CD4-positive, alpha-beta T cell treated with Interleukin-10 for 1 hour (primary cell): Measurements from ENCODE around the gene ATAD3C.
"Not testable (repeated sequence)": the region's sequence is repeated elsewhere in the genome, so short reads cannot be mapped to it uniquely, and the experiment has no call there.

ENCODE experiments used
- DNase-seq: peaks from one replicate; pipeline ENCODE4 v3.0.0-alpha.2; 2020

The ATAD3C gene

GRCh38 chr1:1480488-1480867 lies 31.0 kb downstream of the ATAD3C start:
- DNase-seq = not testable (repeated sequence)

GRCh38 chr1:1481811-1482210 lies 32.3 kb downstream of the ATAD3C start:
- DNase-seq = not testable (repeated sequence)

- DNase-seq = no peak
These were observed 33.4 kb downstream of the ATAD3C start for GRCh38 chr1:1482856-1483255.

DNA sequence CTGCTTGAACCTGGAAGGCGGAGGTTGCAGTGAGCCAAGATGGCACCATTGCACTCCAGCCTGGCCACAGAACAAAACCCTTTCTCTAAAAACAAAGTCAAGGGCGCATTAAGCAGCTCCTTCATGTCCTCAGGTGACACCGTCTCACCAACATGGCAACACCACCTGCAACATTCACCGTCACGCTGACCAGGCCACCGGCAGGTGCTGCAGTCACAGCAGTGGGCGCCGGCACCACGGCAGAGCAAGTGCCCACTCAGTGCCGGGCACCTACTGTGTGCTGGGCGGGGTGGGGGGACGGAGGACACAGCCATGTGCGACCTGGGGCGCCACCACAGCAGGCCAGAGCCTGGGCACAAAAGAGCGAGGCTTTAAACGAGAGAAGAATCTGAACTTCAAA lies 34.2 kb downstream of the ATAD3C start:
- no peak for DNase-seq

DNA sequence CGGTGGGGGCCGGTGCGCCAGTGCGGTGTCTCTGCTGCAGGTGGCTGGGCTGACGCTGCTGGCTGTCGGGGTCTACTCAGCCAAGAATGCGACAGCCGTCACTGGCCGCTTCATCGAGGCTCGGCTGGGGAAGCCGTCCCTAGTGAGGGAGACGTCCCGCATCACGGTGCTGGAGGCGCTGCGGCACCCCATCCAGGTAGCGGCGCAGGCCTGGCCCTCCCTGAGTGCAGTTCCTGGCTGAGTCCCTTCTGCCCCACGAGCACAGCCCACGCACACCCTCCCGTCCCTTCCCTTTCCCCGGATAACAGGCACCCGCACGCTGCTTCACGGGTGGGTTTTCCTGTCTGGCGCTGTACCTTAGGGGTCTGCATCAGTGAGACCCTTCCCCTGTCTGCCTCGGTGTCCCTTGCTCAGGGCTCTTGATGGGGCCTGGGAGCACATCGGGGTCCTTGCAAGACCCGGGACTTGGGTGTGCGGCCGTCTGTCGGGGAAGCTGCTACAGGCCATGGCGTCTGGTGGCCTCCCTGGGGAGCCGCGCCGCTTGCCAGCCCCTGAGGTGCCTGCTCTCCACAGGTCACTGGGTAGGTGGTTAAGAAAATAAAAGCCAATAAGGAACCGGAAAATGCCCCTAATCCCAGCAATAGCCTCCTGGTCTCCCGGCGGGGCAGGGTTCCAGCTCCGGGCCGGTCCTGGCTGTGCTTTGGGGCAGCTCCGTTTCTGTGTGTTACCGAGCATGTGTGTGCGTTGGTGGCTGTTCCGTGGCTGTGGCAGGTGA lies 35.7 kb downstream of the ATAD3C start:
- not testable (repeated sequence) for DNase-seq

DNA sequence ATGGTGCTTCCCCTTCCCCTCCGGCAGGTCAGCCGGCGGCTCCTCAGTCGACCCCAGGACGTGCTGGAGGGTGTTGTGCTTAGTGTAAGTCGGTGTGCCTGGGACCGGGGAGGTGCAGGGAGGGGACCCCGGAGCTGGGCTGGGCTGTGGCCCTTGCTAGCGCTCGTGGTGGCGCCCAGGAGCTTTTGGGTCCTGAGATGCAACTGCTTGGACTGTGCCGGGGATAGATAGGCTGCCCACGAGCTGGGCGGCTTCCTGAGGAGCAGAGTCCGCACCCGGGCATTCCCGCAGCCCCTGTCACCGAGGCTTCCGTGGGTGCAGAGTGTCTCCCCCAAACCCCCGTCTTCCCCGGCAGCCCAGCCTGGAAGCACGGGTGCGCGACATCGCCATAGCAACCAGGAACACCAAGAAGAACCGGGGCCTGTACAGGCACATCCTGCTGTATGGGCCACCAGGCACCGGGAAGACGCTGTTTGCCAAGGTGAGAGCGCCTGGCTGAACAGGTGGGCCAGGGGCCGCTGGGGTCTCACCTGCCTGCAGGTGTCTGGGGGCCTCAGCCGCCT lies 36.3 kb downstream of the ATAD3C start:
- DNase-seq = not testable (repeated sequence)

GRCh38 chr1:1487701-1488100 lies 38.2 kb downstream of the ATAD3C start:
- DNase-seq = no peak

GRCh38 chr1:1489231-1489630 lies 39.7 kb downstream of the ATAD3C start:
- no peak for DNase-seq

DNA sequence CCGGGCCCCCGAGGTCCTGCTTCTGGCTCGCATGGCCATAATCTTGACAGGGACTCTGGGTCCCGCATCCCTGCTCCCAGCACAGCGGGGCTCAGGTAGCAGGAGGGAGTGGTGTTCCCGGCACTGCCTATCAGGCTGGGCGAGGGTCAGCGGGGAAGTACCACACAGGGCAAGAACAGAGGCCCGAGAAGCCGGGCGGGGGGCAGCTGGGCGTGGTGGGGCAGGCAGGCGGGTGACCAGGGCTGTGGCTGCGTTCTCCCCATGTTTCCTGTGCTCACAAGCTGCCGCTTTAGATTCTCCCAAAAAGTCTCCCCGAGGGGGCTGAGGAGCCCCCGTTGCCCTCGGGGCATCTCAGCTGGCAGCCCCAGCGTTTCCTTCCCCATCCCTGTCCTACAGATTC lies 40.4 kb downstream of the ATAD3C start:
- no peak for DNase-seq

DNA sequence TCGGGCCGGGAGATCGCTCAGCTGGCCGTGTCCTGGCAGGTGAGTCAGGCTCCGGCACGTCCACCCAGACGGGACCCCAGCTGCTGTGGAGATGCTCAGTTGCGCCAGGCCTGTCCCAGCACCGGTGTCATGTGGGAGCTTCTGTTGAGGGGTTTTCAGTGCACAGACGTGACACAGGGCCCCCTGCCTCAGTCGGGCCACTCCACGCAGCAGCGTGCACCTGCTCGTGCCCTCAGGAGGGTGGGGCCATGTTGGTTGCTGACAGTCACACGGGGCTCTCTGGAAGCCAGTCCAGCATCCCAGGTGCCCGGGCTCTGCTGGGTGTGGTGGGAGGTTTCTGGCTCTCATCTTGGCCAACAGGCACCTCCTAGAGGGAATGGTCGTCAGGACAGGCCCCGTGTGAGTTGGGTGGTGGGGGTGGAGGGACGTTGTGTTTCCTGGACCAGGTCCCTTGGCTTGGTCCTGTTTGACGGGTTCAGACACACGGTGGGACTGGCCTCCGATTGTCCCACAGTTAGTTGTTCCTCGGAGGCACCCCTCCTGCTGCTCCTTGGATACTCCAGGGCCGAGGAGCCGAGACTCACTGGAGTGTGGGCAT lies 41.2 kb downstream of the ATAD3C start:
- DNase-seq = no peak

DNA sequence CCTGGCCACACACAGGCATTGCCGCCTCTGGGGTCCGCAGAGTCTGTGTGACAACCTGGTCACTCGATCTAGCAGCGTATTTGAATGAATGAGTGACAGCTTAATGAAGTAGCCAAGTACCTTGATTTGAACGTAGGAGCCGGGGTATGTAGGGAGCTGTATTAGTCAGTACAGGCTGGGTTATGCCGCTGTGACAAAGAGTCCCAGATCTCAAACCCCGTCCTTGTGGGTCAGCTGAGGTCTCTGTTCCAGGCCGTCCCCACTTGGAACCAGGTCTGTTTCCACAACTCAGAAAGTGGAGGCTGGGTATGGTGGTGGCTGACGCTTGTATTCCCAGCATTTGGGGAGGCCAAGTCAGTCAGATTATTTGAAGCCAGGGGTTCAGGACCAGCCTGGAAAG lies 42.1 kb downstream of the ATAD3C start:
- DNase-seq = no peak

GRCh38 chr1:1494311-1494710 lies 44.8 kb downstream of the ATAD3C start:
- not testable (repeated sequence) for DNase-seq

GRCh38 chr1:1495461-1495975 lies 46.0 kb downstream of the ATAD3C start:
- DNase-seq = not testable (repeated sequence)

GRCh38 chr1:1504777-1505365 lies 55.4 kb downstream of the ATAD3C start:
- DNase-seq = peak; percentile 84

- DNase-seq = peak; percentile 48
These were observed 55.9 kb downstream of the ATAD3C start for GRCh38 chr1:1505366-1505798.

DNA sequence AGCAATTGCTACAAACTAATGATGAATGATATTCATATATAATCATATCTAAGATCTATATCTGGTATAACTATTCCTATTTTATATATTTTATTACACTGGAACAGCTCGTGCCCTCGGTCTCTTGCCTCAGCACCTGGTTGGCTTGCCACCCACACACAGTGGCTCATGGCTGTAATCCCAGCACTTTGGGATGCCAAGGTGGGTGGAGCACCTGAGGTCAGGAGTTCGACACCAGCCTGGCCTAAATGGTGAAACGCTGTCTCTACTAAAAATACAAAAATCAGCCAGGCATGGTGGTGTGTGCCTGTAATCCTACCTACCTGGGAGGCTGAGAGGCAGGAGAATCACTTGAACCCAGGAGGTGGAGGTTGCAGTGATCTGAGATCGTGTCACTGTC lies 56.3 kb downstream of the ATAD3C start:
- DNase-seq = not testable (repeated sequence)

DNA sequence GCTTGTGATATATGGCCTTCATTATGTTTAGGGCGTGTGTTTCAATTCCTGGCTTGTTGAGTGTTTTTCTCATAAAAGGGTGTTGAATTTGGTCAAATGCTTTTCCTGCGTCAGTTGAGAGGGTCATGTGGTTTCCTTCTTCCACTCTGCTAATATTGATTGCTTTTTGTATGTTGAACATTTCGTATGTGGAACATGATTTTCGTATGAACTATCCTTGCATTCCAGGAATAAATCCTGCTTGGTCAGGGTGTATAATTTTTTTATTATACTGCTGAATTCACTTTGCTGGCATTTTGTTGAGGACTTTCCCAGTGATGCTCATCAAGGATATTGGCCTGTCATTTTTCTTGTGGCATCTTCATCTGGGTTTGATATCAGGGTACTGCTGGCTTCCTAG lies 57.8 kb downstream of the ATAD3C start:
- DNase-seq = no peak

DNA sequence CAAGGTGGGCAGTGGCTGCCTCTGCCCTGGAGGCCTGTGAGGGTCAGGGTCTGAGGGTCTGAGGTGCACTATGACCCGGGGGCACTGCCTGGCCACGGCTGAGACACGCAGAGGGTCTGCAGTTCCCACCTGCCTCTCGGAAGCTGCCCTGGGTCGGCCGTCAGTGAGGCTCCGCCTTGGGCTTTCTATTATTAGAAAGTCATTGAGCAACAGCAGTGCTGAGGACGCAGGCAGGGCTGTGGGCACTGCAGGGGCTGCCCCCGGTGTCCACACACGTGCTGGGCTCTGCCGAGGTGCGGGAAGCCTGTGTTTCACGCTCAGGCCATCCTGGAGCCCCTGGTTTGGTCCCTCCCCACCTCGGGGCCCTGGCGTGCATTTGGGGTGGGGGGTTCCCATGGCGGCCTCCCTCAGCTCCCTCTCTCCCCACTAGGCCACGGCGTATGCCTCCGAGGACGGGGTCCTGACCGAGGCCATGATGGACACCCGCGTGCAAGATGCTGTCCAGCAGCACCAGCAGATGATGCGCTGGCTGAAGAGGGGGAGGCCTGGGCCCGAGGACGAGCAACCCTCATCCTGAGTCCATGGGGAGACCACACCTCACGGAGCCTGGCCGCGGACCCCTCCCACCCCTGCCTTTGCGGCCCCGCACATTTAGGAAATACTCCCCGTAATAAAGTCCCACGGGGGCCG lies 59.4 kb downstream of the ATAD3C start:
- not testable (repeated sequence) for DNase-seq

- DNase-seq = not testable (repeated sequence)
These were observed 60.0 kb downstream of the ATAD3C start for GRCh38 chr1:1509465-1509850.

GRCh38 chr1:1510912-1511532 lies 61.5 kb downstream of the ATAD3C start:
- DNase-seq = peak; percentile 15

- DNase-seq = peak; percentile 96
These were observed 62.2 kb downstream of the ATAD3C start, which contains the start of gene ATAD3A for GRCh38 chr1:1511533-1512285. ATAD3A (plus strand) TSS chr1:1512162; CDS start chr1:1512269, 107 bp downstream.

GRCh38 chr1:1512425-1512824 lies 62.9 kb downstream of the ATAD3C start:
- peak; percentile 23 for DNase-seq
